ENCODE results near the gene VEPH1.
"Not testable (repeated sequence)": the region's sequence is repeated elsewhere in the genome, so short reads cannot be mapped to it uniquely, and the experiment has no call there.

Gene VEPH1

DNA sequence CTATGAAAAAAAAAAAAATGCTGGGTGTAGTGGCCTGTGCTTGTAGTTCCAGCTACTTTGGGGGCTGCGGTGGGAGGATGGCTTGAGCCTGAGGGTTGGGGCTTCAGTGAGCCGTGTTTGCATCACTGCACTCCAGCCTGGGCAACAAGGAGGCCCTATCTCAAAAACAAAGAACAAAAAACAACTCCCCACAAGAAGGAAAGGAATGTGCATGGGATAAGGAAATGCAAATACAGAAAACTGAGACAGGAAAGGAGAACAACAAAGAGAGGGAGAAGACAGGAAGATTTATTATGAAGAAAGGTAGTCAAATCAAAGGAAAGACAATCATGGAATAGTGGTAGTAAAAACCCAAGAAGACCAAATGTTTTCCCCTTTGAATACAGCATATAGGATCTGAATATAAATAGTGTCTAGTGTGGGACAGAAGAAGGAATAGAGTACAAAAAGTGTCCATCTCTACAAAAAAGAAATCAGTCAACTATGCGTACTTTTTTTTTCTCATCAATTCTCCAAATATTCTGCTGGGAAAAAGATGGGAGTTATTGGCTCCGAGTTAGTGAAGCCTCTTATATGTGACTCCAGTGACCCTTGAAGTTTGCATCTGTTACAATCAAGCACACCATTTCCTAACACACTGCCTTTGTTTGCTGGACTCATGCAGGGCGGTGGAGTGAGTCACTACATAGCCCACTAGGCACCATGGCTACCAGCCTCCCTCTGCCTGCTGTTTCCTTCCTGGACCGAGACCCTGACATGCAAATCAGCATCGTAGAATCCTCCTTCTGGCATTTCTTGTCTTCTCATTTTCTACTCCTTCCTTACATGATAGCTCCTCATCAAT lies 167.8 kb downstream of the VEPH1 start:
- DNase-seq = no peak

DNA sequence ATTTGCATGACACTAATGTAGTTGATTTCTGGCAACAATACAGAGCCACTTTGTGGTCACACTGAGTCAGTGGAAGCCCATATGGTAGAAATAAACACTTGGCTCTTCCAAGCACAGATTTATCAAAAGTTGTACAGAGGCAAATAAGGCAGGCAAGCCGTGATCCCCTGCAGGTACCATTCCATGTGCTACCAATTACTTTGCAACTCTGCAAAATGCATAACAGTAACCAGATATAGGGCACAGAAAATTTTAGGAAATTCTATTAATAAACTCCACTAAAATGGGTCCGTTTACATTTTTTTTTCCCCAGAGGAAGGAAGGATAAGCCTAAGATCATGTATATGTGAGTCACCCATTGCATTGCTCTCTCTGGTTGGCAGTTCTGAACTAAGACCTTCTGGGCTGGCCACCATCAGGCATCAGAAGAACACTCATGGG lies 169.6 kb downstream of the VEPH1 start:
- no peak for DNase-seq

DNA sequence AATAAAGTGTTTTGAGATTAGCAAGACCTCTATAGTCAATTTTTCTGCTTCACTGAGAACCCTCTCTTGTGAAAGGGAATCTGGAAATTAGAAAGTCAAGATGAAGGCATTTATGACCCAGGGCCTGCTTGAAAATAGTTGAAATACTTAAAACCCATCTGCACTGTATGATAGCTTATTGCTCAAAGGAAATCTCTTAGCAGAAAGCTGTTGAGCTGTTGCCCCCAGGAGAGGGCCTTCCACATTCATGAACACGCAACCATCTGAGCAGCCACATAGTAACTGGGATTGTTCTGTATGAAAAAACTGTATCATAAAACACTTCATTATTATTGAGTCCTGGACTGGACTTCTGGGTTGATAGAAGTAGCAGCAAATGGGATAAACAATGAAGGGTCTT lies 173.0 kb downstream of the VEPH1 start:
- no peak for DNase-seq

DNA sequence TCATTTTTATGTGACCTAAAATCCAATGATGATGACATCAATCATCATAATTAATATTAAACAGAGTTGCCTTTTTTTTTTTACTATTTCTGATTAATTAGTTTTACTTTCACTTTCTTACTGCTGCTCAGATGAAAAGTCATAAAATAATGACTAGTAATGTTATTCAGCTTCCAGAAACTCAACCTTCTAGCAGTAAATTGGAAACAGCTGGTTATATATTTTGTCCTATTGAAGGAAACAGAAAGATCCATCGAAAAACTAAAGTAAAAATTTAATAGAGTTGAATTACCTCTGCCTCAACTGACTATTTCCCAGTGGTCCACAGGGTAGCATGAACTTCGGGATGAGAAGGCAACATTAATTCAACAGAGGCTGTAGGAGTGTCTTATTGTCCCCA lies 173.7 kb downstream of the VEPH1 start:
- no peak for DNase-seq

DNA sequence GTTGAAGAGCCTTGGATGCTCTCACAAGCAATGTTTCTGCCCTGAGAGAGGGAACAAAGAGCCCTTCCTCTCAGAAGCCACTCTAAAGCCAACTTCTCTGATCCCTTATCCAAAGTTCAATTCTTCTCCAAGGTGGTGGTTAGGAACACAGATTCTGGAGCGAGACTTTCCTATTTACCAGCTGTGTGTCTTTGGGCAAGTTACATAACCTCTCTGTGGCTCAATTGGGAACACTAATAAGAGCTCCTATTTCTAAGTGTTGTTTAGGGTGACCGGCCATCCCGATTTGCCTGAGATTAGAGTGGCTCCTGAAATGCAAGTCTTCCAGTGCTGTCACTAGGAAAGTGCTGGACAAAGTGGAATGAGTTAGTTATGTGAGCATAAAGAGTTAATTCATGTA lies 175.4 kb downstream of the VEPH1 start:
- no peak for DNase-seq

DNA sequence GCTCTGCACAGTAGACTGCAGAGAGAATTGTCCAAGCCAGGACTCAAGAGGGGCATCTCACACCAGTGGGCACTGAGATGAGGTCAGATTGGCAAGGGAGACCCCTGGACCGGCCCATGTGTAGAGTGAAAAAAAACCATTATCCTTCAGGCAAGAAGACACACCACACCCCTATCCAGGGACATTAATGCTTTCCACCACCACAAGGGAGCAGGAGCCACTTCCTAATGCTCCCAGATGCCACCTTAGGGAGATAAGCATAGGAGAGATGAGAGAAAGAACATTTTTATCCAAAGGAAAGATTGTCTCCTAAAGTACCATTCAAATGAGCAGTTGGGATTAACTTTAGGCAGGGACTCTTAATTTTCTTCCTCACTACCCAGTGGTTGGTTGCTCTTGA lies 176.2 kb downstream of the VEPH1 start:
- no peak for DNase-seq

DNA sequence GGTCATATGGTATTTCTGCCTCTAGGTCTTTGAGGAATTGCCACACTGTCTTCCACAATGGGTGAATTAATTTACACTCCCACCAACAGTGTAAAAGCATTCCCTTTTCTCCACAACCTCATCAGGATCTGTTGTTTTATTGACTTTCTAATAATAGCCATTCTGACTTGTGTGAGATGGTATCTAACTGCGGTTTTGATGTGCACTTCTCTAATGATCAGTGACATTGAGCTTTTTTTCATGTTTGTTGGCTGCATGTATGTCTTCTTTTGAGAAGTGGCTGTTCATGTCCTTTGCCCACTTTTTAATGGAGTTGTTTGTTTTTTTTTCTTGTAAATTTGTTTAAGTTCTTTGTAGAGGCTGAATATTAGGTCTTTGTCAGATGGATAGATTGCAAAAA lies 178.3 kb downstream of the VEPH1 start:
- DNase-seq = not testable (repeated sequence)

DNA sequence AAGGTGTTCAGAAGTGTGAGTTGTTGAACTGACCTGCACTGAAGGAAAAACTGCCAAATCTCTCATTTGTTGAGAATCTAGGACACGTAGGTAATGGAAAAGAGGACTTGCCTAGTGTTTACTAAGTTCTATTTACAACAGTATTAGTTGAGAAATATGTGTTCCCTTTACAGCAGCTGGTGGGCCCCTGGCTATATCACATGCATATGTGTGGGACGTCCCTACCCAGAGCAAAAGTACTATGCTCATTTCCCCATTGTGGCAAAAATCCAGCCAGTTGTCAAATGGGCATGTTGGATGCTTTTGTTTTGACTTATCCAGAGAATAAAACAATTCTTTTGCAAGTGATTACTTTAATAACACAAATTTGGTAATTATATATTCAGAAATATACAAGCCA lies 179.9 kb downstream of the VEPH1 start:
- no peak for DNase-seq

DNA sequence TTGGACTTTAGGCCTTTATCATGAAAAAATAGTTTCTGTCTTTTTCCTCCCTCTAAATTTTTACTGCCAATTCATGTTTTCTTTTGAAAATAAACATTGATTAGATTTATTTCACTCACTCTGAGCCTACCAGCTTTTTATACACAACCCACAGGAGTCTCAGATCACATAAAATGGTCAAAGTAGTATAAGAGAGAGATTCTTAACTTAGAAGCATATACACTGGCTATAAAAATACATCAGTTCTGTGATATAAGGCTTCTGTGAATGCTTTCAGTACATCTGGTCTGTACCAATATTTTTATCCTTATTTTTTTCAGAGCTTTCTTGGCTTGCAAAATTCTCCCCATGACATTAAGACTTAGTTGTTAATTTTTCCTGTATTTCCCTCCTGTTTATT lies 183.5 kb downstream of the VEPH1 start:
- no peak for DNase-seq

DNA sequence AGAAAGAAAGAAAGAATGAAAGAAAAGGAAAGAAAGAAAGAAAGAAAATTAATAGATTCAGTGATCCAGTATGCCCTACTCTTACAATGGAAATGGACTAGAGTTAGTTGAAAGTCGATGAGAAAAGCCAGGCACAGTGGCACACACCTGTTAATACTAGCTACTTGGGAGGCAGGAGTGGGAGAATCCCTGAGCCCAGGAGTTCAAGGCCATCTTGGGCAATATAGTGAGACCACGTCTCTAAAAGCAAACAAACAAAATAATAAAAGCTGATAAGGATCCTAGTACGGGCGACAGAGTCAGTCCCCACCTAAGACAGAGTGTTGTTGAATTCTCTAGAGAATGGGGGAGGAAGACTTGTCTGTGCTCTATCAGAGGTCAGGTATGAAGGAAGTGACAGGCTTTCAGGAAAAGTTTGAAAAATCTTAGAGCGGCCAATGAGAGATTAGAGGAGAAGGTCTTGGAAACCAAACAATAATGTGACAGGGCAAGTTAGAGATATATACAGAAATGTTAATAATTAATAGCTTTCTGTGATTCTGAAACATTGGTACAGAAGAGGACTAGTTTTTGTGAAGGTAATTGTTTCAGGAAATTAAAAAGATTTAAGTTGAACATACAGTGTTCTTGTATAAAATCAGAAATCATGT lies 184.5 kb downstream of the VEPH1 start:
- DNase-seq = no peak

DNA sequence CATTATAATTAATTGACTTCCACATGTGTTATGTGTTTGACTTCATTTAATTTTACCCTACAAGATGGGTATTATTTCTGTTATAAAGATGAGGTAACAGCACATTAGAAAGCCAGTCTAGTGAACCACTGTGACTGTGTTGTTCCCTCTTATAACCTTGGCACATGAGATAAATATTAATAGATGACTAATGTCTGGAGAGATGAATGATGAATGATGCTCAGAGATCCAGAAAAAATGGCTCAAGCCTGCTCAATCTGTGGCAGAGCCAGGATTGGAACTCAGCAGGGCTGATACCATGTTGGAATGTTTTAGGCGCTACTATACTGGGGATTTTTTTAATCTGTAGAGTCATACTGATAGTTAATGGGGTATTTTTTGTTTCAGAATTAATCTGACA lies 185.3 kb downstream of the VEPH1 start:
- no peak for DNase-seq

DNA sequence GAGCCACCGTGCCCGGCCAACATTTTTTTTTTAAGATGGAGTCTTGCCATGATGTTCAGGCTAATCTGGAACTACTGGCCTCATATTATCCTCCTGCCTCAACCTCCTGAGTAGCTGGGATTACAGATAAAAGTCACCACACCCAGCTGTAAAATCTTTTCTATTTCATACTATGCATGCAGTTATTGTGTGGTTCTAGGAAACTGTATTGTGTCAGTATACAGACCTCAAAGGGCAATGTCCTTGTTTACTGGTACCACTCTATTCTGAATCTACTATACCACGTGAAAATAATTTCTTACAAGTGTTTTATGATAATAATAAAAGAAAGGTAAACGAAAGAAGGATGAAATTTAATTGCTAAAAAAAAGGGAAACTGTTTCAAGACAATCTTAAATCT lies 190.0 kb downstream of the VEPH1 start:
- DNase-seq = no peak

DNA sequence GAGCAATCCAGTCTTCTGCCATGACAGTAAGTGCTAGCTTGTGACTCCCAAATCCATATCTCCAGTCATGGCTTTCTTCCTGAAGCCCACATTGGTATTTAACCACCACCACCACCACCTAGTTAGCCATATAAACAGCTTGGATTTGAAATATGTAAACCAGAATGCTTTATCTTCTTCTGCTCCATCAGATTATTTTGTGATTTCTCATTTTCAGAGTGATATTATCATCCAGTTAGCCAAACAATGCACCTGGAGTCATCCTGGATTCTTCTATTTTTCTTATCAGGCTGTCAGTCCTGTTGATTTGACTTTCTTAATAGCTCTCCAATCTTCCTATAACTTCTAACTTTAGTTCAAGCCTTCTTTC lies 190.9 kb downstream of the VEPH1 start:
- no peak for DNase-seq

DNA sequence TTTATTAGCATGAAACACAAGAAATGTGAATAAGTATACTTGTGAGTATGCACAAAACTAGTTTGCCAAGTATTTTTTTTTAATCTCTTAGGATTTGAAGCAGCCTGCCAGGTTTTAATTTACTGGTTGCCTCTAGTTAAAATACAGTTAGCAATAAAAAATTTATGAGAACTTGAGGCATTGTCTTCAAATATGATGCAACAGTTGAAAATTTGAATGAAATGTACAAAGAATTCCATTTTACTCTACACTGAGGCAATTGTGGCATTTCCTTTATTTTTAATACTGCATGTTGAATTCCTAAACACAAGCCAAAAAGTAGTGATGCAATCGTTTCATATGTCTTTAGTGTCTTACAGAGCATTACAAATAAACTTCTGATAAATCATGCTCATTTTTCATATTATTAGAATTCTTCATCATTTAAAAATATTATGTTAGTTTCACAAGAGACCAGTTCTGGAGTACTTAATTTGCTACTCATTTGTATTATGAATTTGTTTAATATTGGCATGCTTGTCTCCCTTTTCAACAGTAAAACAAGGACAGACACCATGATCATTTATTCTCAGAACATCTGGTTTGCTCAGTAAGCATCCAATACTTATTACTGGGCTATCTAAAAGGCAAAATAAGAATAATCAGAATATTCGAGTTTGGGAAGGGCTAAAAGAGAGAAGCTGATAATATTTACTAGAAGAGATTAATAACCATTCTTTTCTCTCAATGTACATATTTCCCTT lies 191.4 kb downstream of the VEPH1 start:
- DNase-seq = no peak

DNA sequence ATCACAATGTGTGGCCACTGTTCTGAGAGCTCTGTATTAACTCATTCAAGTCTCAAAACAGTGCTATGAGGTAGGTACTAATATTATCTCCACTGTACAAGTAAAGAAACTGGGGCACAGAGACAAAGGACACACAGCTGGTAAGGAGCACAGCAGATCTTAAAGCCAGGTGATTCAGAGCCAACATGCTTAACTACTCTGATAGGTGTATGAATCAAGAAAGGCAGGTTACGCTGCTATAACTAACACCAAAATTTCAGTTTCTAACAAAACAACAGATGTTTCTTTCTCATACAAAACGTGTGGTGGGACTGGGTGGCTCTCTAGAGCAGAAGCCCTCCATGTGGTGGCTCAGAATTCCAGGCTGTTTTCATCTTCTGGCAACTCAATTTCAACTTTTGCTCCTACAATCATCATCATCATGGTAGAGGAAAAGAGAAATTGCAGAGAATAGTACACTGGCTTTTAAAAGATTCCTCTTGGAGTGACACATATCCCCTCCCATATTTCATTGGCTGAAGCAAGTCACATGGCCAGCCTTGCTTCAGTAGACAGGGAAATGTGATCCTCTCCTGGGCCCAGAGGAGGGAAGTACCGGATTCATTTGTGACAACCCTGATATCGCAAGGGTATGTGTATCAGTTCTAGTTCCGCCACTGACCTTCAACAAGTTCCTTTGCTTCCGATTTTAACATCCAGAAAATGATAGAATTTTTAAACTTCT lies 192.7 kb downstream of the VEPH1 start:
- no peak for DNase-seq

DNA sequence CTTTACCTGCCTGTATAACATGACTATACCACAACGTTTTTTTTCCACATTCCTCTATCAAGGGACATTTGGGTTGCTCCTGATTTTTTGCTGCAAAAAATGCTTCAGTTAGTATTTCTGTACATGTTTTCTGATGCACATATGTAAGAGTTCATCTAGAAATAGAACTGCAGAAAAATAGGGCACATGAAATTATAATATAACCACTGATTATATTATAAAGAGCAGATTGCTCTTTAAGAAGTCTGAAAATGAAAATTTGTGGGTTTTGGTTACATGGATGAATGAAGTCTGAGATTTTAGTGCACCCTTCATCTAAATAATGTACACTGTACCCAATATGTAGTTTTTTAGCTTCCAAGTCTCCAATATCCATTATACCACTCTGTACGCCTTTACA lies 196.7 kb downstream of the VEPH1 start:
- DNase-seq = no peak

DNA sequence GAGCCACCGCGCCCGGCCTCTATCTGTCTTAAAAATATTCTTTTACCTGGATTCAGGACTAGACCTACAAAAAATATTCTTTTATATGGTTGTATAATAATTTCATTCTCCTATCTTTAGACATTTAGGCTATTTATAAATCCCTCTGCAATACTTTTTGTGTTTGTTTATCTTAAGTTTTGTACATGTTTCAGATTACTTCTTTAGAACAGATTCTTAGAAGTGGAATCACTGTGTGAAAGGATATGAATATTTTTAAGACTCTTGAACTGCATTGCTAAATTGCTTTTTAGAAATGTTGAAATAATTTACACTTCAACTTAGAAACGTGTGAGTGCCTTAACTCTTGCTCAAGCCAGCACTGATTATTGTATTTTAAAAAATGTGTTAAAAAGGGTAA lies 197.8 kb downstream of the VEPH1 start:
- DNase-seq = no peak

DNA sequence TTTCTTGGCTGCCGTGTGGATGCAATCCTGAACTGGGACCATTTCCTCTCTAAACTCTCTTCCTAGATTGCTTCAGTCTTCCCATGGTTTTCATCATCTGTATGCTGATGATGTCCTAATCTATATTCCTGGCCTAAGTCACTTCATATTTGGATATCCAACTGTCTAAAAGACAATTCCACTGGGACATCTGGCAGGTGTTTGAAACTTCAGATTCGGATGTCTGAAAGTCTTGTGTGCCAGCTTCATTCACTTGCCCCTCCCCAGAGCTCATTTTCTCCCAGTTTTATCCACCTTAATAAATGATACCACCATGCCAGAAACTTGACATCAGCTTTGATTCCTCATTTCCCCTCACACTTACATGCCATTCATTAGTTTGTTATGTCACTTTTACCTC lies 201.5 kb downstream of the VEPH1 start:
- no peak for DNase-seq

DNA sequence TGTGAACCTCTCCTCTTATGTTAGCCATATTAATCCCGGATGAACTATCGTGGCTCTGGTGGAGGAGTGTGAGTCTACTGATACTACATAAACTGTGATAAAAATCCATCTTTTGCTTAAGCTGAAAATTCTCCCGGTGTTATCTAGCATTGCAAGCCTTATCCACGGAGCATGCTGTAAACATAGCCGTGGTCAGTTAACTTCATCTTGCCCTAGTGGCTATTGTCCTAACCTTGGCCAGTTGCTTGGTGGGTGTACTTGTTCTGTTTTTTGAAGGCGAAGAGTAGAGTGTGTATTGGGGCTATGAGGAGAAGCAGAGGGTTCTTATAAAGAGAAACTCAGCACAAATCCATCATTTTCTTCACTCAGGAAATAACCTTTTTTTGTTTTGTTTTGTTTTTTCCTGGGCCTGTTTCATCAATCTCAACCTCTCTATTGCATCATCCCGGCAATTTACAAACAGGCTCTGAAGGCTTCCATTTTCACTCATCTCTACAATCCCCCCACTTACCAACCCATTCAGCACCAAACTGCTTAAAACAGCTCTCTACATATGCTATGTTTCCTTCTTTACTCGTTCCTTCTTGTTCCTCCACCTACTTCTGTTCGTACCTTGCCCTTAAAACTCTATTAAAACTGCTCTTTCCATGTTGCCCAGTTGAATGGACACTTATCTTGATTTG lies 202.1 kb downstream of the VEPH1 start:
- DNase-seq = no peak

DNA sequence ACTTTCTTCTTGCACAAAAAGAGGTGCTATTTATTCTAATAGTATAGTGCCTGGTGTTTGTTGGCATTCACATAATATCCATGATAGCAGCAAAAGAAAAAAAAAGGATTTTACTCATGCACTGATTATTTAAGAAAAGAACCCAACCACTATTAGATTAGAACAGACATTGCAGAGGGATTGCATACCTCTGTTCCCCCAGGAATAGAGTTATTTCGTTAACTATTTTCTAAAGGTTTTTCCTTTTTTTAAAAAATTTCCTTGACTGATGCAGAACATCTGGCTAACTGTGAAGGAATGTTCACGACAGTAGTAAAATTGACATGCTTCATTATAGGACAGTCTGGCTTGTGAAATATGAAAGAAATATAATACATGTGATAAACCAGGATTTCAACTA lies 203.1 kb downstream of the VEPH1 start:
- DNase-seq = no peak

DNA sequence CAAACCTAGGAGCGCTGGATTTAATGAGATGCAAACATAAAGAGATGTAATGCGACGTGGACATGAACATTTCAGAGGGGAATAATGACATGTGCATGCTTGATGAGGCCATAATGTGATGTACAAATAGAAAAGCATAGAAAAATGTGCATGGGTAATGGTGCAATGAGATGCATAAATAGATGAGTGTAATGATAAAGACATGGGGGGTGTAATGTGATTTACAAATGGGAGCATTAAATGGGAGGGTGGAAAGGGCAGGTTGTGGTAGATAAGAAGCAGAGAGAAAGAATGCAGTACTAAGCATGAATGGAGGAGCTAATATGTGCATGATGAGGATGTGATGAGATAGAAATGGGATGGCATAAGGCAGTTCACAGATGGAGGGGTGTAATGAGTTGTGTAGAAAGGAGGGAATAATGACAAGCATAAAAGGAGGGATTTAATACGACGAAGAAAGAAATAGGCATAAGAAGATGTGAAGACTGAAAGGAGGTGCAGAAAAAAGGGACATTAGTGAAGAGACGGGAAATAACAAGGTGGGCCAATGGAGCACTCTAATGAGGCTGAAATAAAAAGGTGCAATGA lies 205.8 kb downstream of the VEPH1 start:
- DNase-seq = no peak

DNA sequence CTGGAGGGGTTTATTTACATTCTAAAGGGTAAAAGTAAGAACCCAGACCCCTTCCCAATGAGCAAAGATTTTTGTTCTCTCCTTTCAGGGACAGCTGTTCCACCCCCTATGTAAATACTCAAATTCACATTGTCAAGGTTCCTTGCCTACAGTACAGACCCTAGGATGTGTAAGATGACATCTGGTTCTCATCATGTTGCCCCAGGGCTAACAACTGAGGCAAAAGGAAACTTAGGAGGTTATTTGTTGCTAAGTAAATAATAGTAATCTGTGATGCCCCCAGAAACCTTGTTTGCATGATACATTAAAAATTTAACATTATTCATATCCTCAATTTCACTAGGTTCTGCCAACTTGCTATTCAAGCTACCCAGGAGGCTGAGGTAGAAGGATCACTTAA lies 208.3 kb downstream of the VEPH1 start:
- no peak for DNase-seq
